Spleen (tissue), 7 donors: ENCODE measurements around the gene HOXA5.

ENCODE experiments used
- POLR2A ChIP-seq, 3 donors: fragments of 450-650 bp; IDR thresholded peaks; one replicate each; pipeline ENCODE4 v1.5.1; 2017; ENCODE audit warnings: antibody characterized with exemption in 3 of 3, mild to moderate bottlenecking in 1 of 3
- POLR2AphosphoS5 ChIP-seq, 3 donors: sonication (generic); formaldehyde crosslinking; IDR thresholded peaks; one replicate each; pipeline ENCODE4 v1.5.1; 2017; ENCODE audit warnings: antibody characterized with exemption in 3 of 3
- TF ChIP-seq, protein P1 (sequence below), 11 experiments: fragments of 200-600 bp in 7 of 11; fragments of 450-650 bp in 4 of 11; sonication (generic) in 4 of 11; IDR thresholded peaks in 8 of 11; conservative IDR thresholded peaks in 3 of 11; 1 replicate in 7 of 11; 2 replicates in 4 of 11; pipeline versions ENCODE4 v1.4.0 to v1.8.0; 2016 to 2021; ENCODE audit warnings: antibody characterized with exemption in 11 of 11, inconsistent platforms in 4 of 11, mild to moderate bottlenecking in 1 of 11
- donor health status: DM: no; HTN: no; CAD: no; lungs with moderate emphysema.
- donor health status: DM: no; HTN: no; CAD: no.
- donor health status: DM: no; HTN: no; CAD: no.

DNA sequence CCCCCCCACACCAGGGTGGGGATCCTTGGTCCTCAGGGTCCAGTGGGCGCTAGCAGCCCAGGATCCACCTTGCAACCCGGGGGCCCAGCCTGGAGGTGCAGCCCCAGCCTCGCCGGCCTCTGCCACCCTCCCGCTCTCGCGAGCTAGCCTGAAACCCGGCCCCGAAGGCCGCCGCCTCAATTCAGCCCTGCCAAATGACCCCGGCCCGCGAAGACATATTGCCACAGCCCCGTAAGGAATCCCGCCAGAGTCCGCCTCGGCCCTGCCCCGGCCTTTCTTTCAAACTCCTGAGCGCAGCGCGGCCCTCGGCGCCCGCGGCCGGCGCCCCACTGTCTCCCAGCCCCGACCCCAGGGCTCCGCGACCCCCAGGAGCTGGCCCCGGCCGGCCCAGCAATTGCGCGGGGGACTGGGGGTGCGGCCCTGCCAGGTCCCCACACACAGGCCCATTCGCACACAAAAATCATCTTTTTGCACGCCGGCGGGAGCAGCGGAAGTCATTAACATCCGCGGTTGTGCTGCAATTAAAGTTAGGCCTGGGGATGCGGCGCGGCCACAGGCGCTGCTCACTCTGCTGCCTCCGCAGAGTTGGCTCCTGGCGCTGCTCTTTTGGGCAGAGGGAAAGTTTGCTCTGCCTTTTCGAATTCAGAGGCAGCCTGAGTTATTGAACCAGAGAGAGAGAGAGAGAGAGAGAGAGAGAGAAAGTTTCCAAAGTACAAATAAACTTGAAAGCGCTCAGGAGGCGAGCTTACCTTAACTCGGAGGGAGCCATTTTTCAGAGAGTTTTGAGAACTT, 4.0 kb downstream of the HOXA5 start:
- TF ChIP-seq POLR2A (IDR thresholded peaks at IDR 0.05) (no peak), POLR2AphosphoS5 (IDR thresholded peaks at IDR 0.05) (no peak)
- TF ChIP-seq, protein P1, sequence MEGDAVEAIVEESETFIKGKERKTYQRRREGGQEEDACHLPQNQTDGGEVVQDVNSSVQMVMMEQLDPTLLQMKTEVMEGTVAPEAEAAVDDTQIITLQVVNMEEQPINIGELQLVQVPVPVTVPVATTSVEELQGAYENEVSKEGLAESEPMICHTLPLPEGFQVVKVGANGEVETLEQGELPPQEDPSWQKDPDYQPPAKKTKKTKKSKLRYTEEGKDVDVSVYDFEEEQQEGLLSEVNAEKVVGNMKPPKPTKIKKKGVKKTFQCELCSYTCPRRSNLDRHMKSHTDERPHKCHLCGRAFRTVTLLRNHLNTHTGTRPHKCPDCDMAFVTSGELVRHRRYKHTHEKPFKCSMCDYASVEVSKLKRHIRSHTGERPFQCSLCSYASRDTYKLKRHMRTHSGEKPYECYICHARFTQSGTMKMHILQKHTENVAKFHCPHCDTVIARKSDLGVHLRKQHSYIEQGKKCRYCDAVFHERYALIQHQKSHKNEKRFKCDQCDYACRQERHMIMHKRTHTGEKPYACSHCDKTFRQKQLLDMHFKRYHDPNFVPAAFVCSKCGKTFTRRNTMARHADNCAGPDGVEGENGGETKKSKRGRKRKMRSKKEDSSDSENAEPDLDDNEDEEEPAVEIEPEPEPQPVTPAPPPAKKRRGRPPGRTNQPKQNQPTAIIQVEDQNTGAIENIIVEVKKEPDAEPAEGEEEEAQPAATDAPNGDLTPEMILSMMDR (IDR thresholded peaks at IDR 0.05 in 8 of 11, conservative IDR thresholded peaks at IDR 0.05 in 3 of 11), result no peak
